GM11168 (cell line): ENCODE data around the gene DAB2.
"Not testable (repeated sequence)": the region's sequence is repeated elsewhere in the genome, so short reads cannot be mapped to it uniquely, and the experiment has no call there.

Experiments used
- in situ Hi-C: fragments of 300-500 bp; cut with MboI; formaldehyde crosslinking; loops from one replicate; pipeline ENCODE4 v1.12.0; 2022; ENCODE audit warnings: low sequenced_read_pairs; ENCODE audit not compliant: unreplicated experiment

Gene DAB2

DNA sequence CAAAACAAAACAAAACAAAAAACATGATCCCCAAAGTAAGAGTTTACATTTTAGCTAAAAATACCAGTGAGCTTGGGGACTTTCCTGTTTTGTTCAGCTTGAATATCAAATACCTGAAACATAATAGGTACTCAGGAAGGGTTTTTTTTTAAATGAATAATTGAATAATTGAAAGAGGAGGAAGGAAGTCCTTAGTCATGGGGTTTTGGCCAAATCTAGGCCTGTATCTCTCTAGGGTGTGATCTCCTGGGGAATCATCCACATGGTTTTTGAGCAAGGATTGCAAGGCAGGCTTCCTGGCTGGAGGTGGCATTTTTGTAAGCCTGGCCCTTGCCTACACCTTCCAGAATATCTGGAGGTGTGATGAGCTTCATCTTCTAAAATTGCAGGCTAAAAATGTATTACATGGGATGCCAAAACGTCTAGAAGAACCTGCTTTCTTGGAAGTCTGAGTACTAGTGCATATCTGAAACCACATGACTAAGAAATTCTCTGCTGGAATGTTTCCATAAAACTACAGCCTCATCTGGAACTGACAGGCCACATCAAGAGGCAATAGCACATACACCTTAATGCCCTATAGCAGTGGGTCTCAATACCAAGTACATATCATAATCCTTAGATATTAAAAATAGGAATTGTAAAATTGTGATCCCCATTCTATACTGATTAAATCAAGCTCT, 70.9 kb downstream of the DAB2 start:
- in situ Hi-C loops: no loop called here

- in situ Hi-C loops: no loop called here
Observed at GRCh38 chr5:39352951-39353350, 71.8 kb downstream of the DAB2 start.

DNA sequence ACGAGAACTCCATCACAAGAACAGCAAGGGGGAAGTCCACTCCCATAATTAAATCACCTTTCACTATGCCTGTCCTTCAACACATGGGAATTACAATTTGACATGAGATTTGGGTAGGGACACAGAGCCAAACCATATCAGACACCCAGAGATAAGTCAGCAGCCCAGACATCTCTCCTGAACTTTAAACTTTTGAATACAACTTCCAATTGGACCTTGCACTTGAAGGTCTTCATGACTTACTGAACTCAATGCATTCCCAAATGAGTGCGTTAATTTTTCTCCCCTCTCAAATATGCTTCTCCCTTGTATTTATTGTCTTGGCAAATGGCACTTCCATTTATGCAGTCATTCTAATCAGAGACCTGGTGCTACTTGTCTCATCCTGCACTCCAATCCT, 72.6 kb downstream of the DAB2 start:
- in situ Hi-C loops: no loop called here

- in situ Hi-C loops: no loop called here
Observed at GRCh38 chr5:39349484-39349883, 75.3 kb downstream of the DAB2 start.

DNA sequence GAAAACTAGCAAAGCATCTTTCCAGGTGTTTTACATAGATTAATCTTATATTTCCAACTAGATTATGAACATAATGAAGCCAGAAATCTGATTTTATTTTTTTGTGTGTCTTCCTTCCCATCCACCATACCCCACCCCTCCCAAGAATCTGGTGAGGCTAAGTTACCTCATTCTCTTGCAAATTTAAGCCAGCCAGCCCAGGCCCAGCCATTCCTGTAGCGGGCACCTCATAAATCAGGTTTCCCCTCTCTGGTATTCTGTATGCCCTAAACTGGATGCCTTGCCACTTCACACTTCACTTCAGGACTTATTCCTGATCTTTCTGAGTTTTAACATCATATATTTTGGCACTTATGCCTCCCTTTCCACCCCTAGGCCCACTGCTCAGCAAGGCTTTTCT, 82.3 kb downstream of the DAB2 start:
- in situ Hi-C loops: no loop called here

DNA sequence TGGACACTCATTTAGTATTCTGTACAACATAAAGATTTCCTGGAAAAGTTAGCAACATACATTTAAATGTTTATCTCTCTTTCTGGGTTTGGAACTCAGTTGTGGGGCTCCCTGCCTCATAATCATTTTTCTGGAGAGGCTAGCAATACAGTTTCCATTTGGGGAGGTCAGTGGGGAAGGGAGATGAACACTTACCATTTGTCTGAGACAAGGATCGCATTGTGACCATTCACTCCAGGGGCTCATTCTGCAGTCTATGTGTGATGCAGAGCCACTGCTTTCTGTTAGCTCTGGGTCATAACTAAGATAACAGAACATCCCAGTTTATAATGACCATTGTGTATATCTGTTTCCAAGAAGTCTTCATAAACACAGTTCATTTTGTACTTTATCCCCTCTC, 82.9 kb downstream of the DAB2 start:
- in situ Hi-C loops: no loop called here

- in situ Hi-C loops: no loop called here
Observed at GRCh38 chr5:39340506-39340905, 84.3 kb downstream of the DAB2 start.

- in situ Hi-C loops: no loop called here
Observed at GRCh38 chr5:39337252-39337915, 87.4 kb downstream of the DAB2 start.

- in situ Hi-C loops: not testable (repeated sequence)
Observed at GRCh38 chr5:39334296-39334695, 90.5 kb downstream of the DAB2 start.

GRCh38 chr5:39333104-39333503, 91.7 kb downstream of the DAB2 start:
- in situ Hi-C loops: no loop called here

DNA sequence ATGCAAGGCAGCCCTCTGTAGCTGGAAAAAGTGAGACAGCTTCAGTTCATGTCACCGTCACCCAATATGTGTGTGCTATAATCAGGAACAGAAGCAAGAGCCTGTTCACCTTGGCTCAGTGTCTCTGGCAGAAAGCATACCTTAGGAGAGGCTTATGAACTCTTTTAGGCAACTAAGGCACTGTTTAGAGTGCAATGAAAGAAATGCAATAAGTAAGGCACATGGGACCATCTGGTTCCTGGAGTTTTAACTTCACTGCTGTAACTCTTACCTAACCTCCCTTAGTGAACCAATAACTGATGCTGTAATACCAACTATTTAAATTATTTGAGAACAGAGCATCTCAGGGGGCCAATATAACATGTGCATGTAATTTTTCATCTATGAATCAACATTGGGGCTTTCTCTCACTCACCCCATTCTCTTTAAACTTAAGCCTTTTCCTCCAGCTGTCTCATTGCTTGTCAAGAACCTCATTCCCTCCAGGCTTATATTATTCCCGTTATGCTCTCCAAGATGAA, 92.9 kb downstream of the DAB2 start:
- in situ Hi-C loops: no loop called here

- in situ Hi-C loops: no loop called here
Observed at GRCh38 chr5:39328731-39329130, 96.0 kb downstream of the DAB2 start.

DNA sequence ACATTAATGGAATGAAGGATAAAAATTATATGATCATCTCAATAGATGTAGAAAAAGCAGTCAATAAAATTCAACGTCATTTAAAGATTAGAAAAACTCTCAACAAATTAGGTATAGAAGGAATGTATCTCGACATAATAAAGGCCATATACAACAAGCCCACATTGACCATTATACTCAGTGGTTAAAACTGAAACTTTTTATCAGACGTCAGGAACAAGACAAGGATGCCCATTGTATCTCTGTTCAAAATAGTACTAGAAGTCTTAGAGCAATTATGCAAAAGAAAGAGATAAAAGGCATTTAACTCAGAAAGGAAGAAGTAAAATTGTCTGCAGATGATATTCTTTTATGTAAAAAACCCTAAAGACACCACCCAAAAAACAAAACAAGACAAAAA, 101.2 kb downstream of the DAB2 start:
- in situ Hi-C loops: no loop called here
